HCT116 (cell line): ENCODE data around the gene NACC2. TPM values are rescaled to one million over a fixed set of nuclear protein-coding genes. Genes with fewer than 3 reads are reported as not detected.

Experiments
- ATAC-seq: fragments of 200-7000 bp; cut with Tn5 transposase; 2 replicates; pipeline ENCODE4 v1.9.1; 2020; ENCODE audit warnings: mild to moderate bottlenecking, moderate library complexity
- BruUV-seq: library from RNA; stranded (reverse); fragments of 400-500 nt; replicated peaks from 2 replicates; lab custom pipeline; 2021; lab: Mats Ljungman, UMichigan
- CTCF ChIA-PET: fragments of 300-600 bp; sonication (Branson Sonifier 250); formaldehyde crosslinking; loops from one replicate; lab custom pipeline; 2021; ENCODE audit warnings: antibody characterized with exemption; lab: Charles Lee
- POLR2A ChIA-PET: fragments of 300-600, 350-600 bp; sonication (Branson Sonifier 250); formaldehyde crosslinking; loops from one replicate; lab custom pipeline; 2021; ENCODE audit warnings: antibody characterized with exemption; lab: Charles Lee
- RAD21 ChIA-PET, 2 experiments: fragments of 300-600 bp; sonication (Branson Sonifier 250); formaldehyde crosslinking; loops; one replicate each; lab custom pipeline; 2023; ENCODE audit warnings: low total read pairs in 2 of 2; ENCODE audit not compliant: uncharacterized antibody in 2 of 2, unreplicated experiment in 2 of 2, low non-redundant PET in 1 of 2; lab: Charles Lee
- DNase-seq: peaks from one replicate; pipeline ENCODE4 v3.0.0-alpha.2; 2010; ENCODE audit warnings: low read depth, low spot score
- H2AFZ ChIP-seq: fragments of 200-600 bp; shearing (Covaris generic), sonication (generic); 2 replicates; pipeline ENCODE4 v1.6.1; 2017; ENCODE audit warnings: low read depth, mixed run types, mixed read lengths, antibody characterized with exemption, low read length; ENCODE audit not compliant: poor library complexity, severe bottlenecking
- H3K27ac ChIP-seq: 2 replicates; pipeline ENCODE4 v1.5.1; 2012; ENCODE audit warnings: low read depth, low read length
- H3K27me3 ChIP-seq: fragments of 200-600 bp; sonication (generic); 2 replicates; pipeline ENCODE4 v1.6.1; 2016; ENCODE audit warnings: mixed run types, low read length, mixed read lengths; ENCODE audit not compliant: insufficient read depth
- H3K36me3 ChIP-seq, 2 experiments: fragments of 200-500 bp in 1 of 2; fragments of 200-600 bp in 1 of 2; sonication (Bioruptor generic) in 1 of 2; sonication (generic) in 1 of 2; 2 replicates each; pipeline versions ENCODE4 v1.5.1 to v1.6.1; 2014 to 2016; ENCODE audit warnings: low read length in 2 of 2, inconsistent platforms in 1 of 2, mixed read lengths in 1 of 2, mixed run types in 1 of 2; ENCODE audit not compliant: insufficient read depth in 2 of 2, control insufficient read depth in 1 of 2
- H3K4me1 ChIP-seq, 2 experiments: fragments of 200-600 bp in 1 of 2; sonication (generic) in 1 of 2; 2 replicates each; pipeline versions ENCODE4 v1.5.1 to v1.6.1; 2012 to 2017; ENCODE audit warnings: low read length in 2 of 2, inconsistent platforms in 1 of 2, mild to moderate bottlenecking in 1 of 2, mixed read lengths in 1 of 2, mixed run types in 1 of 2, moderate library complexity in 1 of 2; ENCODE audit not compliant: insufficient read depth in 2 of 2, control insufficient read depth in 1 of 2
- H3K4me2 ChIP-seq: fragments of 200-600 bp; sonication (generic); 2 replicates; pipeline ENCODE4 v1.6.1; 2017; ENCODE audit warnings: mixed run types, low read length, mixed read lengths
- H3K4me3 ChIP-seq, 2 experiments: fragments of 200-600 bp in 1 of 2; sonication (generic) in 1 of 2; replicated peaks in 1 of 2; 2 replicates each; pipeline ENCODE4 v1.5.1; 2011 to 2016; ENCODE audit warnings: low read length in 2 of 2, control low read depth in 1 of 2, low read depth in 1 of 2, mild to moderate bottlenecking in 1 of 2, mixed read lengths in 1 of 2, mixed run types in 1 of 2
- H3K79me2 ChIP-seq: fragments of 200-600 bp; sonication (generic); 2 replicates; pipeline ENCODE4 v1.6.1; 2017; ENCODE audit warnings: mild to moderate bottlenecking, mixed run types, low read length, moderate library complexity, mixed read lengths; ENCODE audit not compliant: insufficient read depth
- H3K9ac ChIP-seq: fragments of 200-600 bp; sonication (generic); 2 replicates; pipeline ENCODE4 v1.6.1; 2016; ENCODE audit warnings: low read length, mixed read lengths
- H3K9me2 ChIP-seq: fragments of 200-600 bp; sonication (generic), shearing (Covaris generic); 2 replicates; pipeline ENCODE4 v1.6.1; 2017; ENCODE audit warnings: mixed run types, mild to moderate bottlenecking, moderate library complexity; ENCODE audit not compliant: insufficient read depth
- H3K9me3 ChIP-seq, 2 experiments: fragments of 200-500 bp in 1 of 2; fragments of 200-600 bp in 1 of 2; sonication (Bioruptor generic) in 1 of 2; sonication (generic) in 1 of 2; 2 replicates each; pipeline ENCODE4 v1.6.1; 2014 to 2017; ENCODE audit warnings: low read length in 2 of 2, mixed read lengths in 2 of 2, inconsistent platforms in 1 of 2, low read depth in 1 of 2, mild to moderate bottlenecking in 1 of 2, mixed run types in 1 of 2, moderate library complexity in 1 of 2; ENCODE audit not compliant: control insufficient read depth in 1 of 2, insufficient read depth in 1 of 2
- H4K20me1 ChIP-seq: fragments of 200-600 bp; sonication (generic), shearing (Covaris generic); 2 replicates; pipeline ENCODE4 v1.6.1; 2017; ENCODE audit warnings: mixed run types, mild to moderate bottlenecking, moderate library complexity; ENCODE audit not compliant: insufficient read depth
- ATF3 ChIP-seq: IDR thresholded peaks from 2 replicates; pipeline ENCODE4 v1.6.1; 2012
- CTCF ChIP-seq, 3 experiments: fragments of 200-600 bp in 1 of 3; sonication (generic) in 1 of 3; IDR thresholded peaks in 2 of 3; conservative IDR thresholded peaks in 1 of 3; 2 replicates each; pipeline ENCODE4 v1.5.1; 2012 to 2017; ENCODE audit warnings: low read depth in 2 of 3, low read length in 2 of 3, antibody characterized with exemption in 1 of 3, borderline replicate concordance in 1 of 3, control low read depth in 1 of 3, mild to moderate bottlenecking in 1 of 3, mixed read lengths in 1 of 3, mixed run types in 1 of 3, moderate library complexity in 1 of 3; ENCODE audit not compliant: insufficient read depth in 1 of 3
- EZH2phosphoT487 ChIP-seq: fragments of 200-600 bp; IDR thresholded peaks from 2 replicates; pipeline ENCODE4 v1.6.1; 2018; ENCODE audit warnings: antibody characterized with exemption, borderline replicate concordance
- POLR2A ChIP-seq: IDR thresholded peaks from 2 replicates; pipeline ENCODE4 v1.7.0; 2011; ENCODE audit warnings: borderline replicate concordance; ENCODE audit not compliant: insufficient read depth, insufficient read length; ENCODE audit errors: extremely low read depth
- ZFX ChIP-seq: fragments of 450-650 bp; IDR thresholded peaks from 2 replicates; pipeline ENCODE4 v1.6.1; 2017
- ZNF274 ChIP-seq: fragments of 200-500 bp; sonication (Bioruptor generic); IDR thresholded peaks from 2 replicates; pipeline ENCODE4 v1.6.1; 2014; ENCODE audit warnings: mild to moderate bottlenecking, low read depth, low read length, inconsistent platforms
- intact Hi-C: fragments of 100-400 bp; cut with micrococcal nuclease; formaldehyde crosslinking; loops from 2 replicates; pipeline ENCODE4 v1.10.0; 2022
- total RNA-seq: library from RNA; stranded (reverse); gene quantifications from one replicate; pipeline ENCODE4 v1.2.1, GENCODE V29; 2021; ENCODE audit not compliant: unreplicated experiment

The NACC2 gene
- total RNA-seq, 1 experiment from 2014 or later, result 27.8 TPM

GRCh38 chr9:136109351-136110081 is 14.4 kb upstream of the NACC2 start (continued):
- no peak for TF ChIP-seq CTCF (IDR thresholded peaks at IDR 0.05 in 2 of 3, conservative IDR thresholded peaks at IDR 0.05 in 1 of 3; ENCODE audit: borderline replicate concordance in 1 of 3, insufficient read depth in 1 of 3, low read depth in 2 of 3, low read length in 2 of 3)
- TF ChIP-seq, all 23 proteins: peak for 5

GRCh38 chr9:136108648-136109266 is 13.7 kb upstream of the NACC2 start:
- H3K27ac ChIP-seq, result peak overlapping the region; percentile 97

More at GRCh38 chr9:136108648-136109266, 13.7 kb upstream of the NACC2 start:
- Histone ChIP-seq H4K20me1 (no peaks in the 10 kb centered on the region), H3K9ac (peak overlapping the region; percentile 63), H3K36me3 (no peaks in the 10 kb centered on the region), H3K4me3 (peak overlapping the region; percentile 41 to 56), H3K27me3 (no peaks in the 10 kb centered on the region), H3K4me1 (peaks cover 33 to 60% of the 10 kb centered on the region in 2 experiments), H3K9me2 (no peaks in the 10 kb centered on the region), H2AFZ (peak overlapping the region; percentile 45), H3K9me3 (no peaks in the 10 kb centered on the region), H3K79me2 (no peaks in the 10 kb centered on the region), H3K4me2 (peak overlapping the region; percentile 93)
- intact Hi-C loops, result no loop called here
- ChIA-PET POLR2A (interaction anchor here (1.1 to 2.1 kb wide), 3 partner anchors 9 to 15 kb away, joined by 4 to 8 read pairs (median 7); partner anchors contain the start of gene TMEM250), RAD21 (interaction anchor here (0.8 to 1.0 kb wide), 2 partner anchors 9 to 176 kb away, joined by 3 read pairs; no protein-coding TSS in a partner anchor), CTCF (interaction anchor here (1.1 to 1.5 kb wide), 2 partner anchors 12 to 141 kb away, joined by 3 to 9 read pairs; no protein-coding TSS in a partner anchor)
- DNase-seq, result no peak
- BruUV-seq, result no TSS peak
- peak; percentile 0; the same call in 1 of the 2 replicates for ATAC-seq
- TF ChIP-seq ZFX (no peak), ZNF274 (no peak), ATF3 (no peak), EZH2phosphoT487 (no peak), CTCF (IDR thresholded peaks at IDR 0.05 in 2 of 3, conservative IDR thresholded peaks at IDR 0.05 in 1 of 3; ENCODE audit: borderline replicate concordance in 1 of 3, insufficient read depth in 1 of 3, low read depth in 2 of 3, low read length in 2 of 3) (no peak), POLR2A (peak; percentile 10)
